Memory B cell (primary cell): ENCODE data around the gene MYLK.

Experiments
- ATAC-seq: fragments of 150-1000 bp; cut with Tn5 transposase; 2 replicates; pipeline ENCODE4 v1.10.0; 2021; ENCODE audit warnings: low read depth, mild to moderate bottlenecking, moderate library complexity
- DNase-seq, 2 donors: peaks; one replicate each; pipeline ENCODE4 v3.0.0; 2022; ENCODE audit warnings: low spot score in 2 of 2
- H3K27ac Mint-ChIP-seq: one replicate; pipeline ENCODE4 v1.8.0; 2022; ENCODE audit warnings: mild to moderate bottlenecking, moderate library complexity, mixed read lengths
- H3K27me3 Mint-ChIP-seq: one replicate; pipeline ENCODE4 v1.8.0; 2022; ENCODE audit warnings: mixed read lengths
- H3K36me3 Mint-ChIP-seq: one replicate; pipeline ENCODE4 v1.8.0; 2022; ENCODE audit warnings: mild to moderate bottlenecking, mixed read lengths
- H3K4me1 Mint-ChIP-seq: one replicate; pipeline ENCODE4 v1.8.0; 2022; ENCODE audit warnings: mixed read lengths
- H3K4me3 Mint-ChIP-seq: one replicate; pipeline ENCODE4 v1.8.0; 2022; ENCODE audit warnings: mild to moderate bottlenecking, moderate library complexity, mixed read lengths
- H3K9me3 Mint-ChIP-seq: one replicate; pipeline ENCODE4 v1.8.0; 2022; ENCODE audit warnings: mixed read lengths

Gene MYLK

DNA sequence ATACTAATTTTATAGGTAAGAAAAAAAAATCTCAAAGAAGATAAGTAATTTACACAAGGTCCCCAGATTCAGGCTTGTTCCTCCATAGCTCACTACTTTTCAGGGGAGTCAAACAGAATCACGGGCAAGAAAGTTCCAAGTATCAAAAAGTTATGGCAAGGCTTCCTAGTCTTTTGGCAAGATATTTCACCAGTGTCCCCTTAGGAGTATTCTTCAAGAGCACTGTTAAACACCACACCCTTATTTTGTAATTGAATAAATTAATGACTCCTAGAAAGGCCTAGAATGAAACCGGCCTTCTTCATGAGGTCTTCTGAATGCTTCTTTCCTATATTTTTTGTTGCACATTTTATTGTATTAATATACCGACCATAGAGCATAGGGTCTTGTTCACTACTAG lies 109.7 kb downstream of the MYLK start:
- H3K27me3 Mint-ChIP-seq: peaks cover 3% of the 10 kb centered on the region
- H3K4me3 Mint-ChIP-seq: no peak overlapping the region
- no peaks in the 10 kb centered on the region for H3K36me3 Mint-ChIP-seq
- H3K27ac Mint-ChIP-seq: no peak overlapping the region
- no peaks in the 10 kb centered on the region for H3K4me1 Mint-ChIP-seq
- ATAC-seq: no peak
- DNase-seq: no peak
- no peaks in the 10 kb centered on the region for H3K9me3 Mint-ChIP-seq

- peaks cover 3% of the 10 kb centered on the region for H3K27me3 Mint-ChIP-seq
- H3K4me3 Mint-ChIP-seq: no peak overlapping the region
- no peak for ATAC-seq
Observed at GRCh38 chr3:123773681-123774431, 110.3 kb downstream of the MYLK start.

GRCh38 chr3:123769356-123769743 lies 114.8 kb downstream of the MYLK start:
- DNase-seq (no peak), ATAC-seq (no peak)
- no peaks in the 10 kb centered on the region for H3K4me1 Mint-ChIP-seq
- H3K9me3 Mint-ChIP-seq: no peaks in the 10 kb centered on the region
- H3K36me3 Mint-ChIP-seq: no peaks in the 10 kb centered on the region
- H3K27ac Mint-ChIP-seq: no peak overlapping the region
- H3K27me3 Mint-ChIP-seq: peaks cover 13% of the 10 kb centered on the region
- no peak overlapping the region for H3K4me3 Mint-ChIP-seq

More at GRCh38 chr3:123773681-123774431, 110.3 kb downstream of the MYLK start:
- Mint-ChIP-seq H3K9me3 (no peaks in the 10 kb centered on the region), H3K36me3 (no peaks in the 10 kb centered on the region), H3K4me1 (no peaks in the 10 kb centered on the region), H3K27ac (no peak overlapping the region)
- no peak for DNase-seq

DNA sequence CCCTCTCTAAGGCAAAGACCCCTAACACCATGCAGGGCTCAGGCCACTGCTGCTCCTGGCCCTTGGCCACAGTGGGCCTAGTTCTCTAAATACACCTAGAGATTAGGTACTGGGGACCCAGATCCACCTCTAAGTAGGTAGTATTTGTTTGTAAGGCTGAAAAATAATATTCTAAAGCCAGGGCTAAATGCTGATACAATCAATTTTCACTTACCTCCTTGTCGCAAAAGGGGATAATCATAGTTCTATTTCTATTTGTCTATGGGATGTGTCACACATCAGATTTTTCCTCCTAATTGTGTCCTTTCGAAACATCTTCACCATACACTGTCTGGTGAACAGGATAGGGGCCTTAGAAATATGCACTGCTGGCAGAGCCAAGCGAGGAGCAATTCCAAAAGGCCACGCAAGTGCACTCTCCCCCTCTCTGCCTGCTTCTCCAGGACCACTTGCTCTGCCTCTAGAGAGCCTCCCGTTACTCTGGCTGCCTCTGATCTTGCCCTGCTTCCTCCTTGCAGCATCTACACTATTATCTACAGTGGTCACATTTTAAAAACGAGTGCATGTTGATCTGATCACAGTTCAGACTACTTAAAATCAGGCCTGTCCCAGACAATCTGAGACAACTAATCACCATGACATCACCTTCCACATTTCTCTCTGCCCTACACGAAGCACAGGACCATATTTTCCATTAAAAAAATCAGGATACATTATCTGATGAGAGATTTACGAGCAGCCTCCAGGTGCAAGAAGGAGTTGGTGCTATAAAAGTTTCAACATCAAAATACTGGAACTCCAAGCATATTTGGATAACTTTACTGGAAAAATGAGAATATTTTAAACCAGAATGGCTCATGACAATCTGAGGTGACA lies 115.4 kb downstream of the MYLK start:
- H3K4me3 Mint-ChIP-seq: no peak overlapping the region
- H3K27ac Mint-ChIP-seq: no peak overlapping the region

DNA sequence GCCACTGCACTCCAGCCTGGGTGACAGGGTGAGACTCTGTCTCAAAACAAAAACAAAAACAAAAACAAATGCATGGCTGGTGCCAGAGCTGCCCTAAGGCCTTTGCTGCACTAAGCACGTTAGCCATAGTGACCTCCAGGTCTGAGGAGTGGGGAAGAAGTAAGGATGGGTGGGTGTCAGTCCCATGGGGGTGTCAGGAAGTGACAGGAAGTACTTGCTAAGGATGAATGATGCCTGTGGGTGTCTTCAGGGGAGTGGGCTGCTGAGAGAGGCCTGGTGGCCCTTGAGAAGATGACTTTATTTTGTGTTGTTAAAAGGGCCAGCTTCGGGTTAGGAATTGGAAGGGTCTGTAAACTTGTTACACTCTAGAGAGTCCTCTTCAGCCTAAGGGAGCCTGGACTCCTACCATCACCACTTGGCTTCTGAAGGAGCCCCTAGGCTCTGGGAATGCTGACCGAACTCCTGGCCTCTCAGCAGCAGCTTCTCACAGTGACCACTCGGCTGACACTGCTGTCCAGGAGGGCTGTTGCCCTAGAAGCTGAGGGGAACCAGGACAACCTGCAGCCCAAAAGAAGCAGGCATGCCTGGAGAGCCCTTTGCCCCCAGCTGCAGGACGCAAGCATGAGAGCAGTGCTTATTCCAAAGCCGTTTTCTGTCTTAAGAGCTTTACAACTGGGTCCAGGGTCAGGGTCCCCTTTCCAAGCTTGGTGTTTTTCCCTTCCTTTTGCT lies 116.4 kb downstream of the MYLK start:
- no peak for ATAC-seq
- peaks cover 13% of the 10 kb centered on the region for H3K27me3 Mint-ChIP-seq

More for the DNA sequence above, 115.4 kb downstream of the MYLK start:
- ATAC-seq (no peak), DNase-seq (no peak)
- Mint-ChIP-seq H3K4me1 (no peaks in the 10 kb centered on the region), H3K9me3 (no peaks in the 10 kb centered on the region), H3K27me3 (peaks cover 13% of the 10 kb centered on the region), H3K36me3 (no peaks in the 10 kb centered on the region)

GRCh38 chr3:123767009-123767372 lies 117.1 kb downstream of the MYLK start:
- H3K27ac Mint-ChIP-seq: no peak overlapping the region
- H3K4me3 Mint-ChIP-seq: no peak overlapping the region
- no peaks in the 10 kb centered on the region for H3K9me3 Mint-ChIP-seq
- H3K4me1 Mint-ChIP-seq: no peaks in the 10 kb centered on the region
- DNase-seq: no peak
- ATAC-seq: no peak
- H3K36me3 Mint-ChIP-seq: no peaks in the 10 kb centered on the region
- H3K27me3 Mint-ChIP-seq: peaks cover 14% of the 10 kb centered on the region

More for the DNA sequence above, 116.4 kb downstream of the MYLK start:
- Mint-ChIP-seq H3K4me1 (no peaks in the 10 kb centered on the region), H3K27ac (no peak overlapping the region), H3K9me3 (no peaks in the 10 kb centered on the region), H3K36me3 (no peaks in the 10 kb centered on the region), H3K4me3 (no peak overlapping the region)
- no peak for DNase-seq

DNA sequence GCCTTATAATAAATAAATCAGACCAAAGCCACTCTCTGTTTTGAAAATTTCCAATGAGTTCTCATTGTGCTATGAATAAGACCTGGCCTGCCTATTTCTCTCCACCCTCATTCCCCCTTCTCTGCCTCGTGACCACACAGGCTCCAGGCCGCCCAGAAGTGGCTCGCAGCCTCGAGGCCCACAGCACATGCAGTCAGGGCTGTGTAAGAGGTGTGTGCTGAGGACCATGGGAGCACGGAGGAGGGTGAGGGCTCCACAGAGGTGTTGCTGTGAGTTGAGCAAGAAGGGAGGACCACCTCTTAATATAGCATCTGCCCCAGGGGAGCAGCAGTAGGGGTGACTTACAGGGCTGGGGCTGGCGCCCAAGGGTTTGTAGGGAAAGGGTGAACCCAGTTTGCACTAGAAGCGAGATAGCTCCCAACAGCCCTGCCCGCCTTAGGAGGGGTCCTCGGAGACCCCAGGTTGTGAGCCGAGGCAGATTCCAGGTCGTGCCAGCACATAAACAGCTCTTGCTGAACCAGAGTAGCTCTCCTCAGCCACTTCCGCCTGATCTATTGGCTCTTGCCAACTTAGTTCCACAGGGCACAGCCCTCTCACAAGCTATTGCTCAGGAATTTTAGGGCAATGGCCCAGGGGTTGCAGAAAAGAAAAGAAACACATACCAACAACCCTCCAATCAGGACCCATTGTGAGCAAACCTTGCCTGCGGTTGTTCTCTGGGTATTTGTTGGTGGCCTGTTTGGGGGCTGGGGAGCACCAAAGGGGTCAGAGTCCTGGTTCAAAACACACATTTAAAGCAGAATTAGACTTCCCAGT lies 117.7 kb downstream of the MYLK start:
- no peak for ATAC-seq
- H3K27ac Mint-ChIP-seq: no peak overlapping the region

GRCh38 chr3:123765475-123766128 lies 118.5 kb downstream of the MYLK start:
- no peak for DNase-seq
- no peak for ATAC-seq
- Mint-ChIP-seq H3K9me3 (no peaks in the 10 kb centered on the region), H3K27ac (no peak overlapping the region), H3K27me3 (peaks cover 15% of the 10 kb centered on the region), H3K4me1 (no peaks in the 10 kb centered on the region), H3K36me3 (no peaks in the 10 kb centered on the region), H3K4me3 (no peak overlapping the region)

More for the DNA sequence above, 117.7 kb downstream of the MYLK start:
- H3K4me3 Mint-ChIP-seq: no peak overlapping the region
- H3K4me1 Mint-ChIP-seq: no peaks in the 10 kb centered on the region
- no peaks in the 10 kb centered on the region for H3K9me3 Mint-ChIP-seq
- H3K27me3 Mint-ChIP-seq: peaks cover 15% of the 10 kb centered on the region
- H3K36me3 Mint-ChIP-seq: no peaks in the 10 kb centered on the region
- no peak for DNase-seq

GRCh38 chr3:123764647-123765046 lies 119.5 kb downstream of the MYLK start:
- H3K9me3 Mint-ChIP-seq: no peaks in the 10 kb centered on the region
- H3K27ac Mint-ChIP-seq: no peak overlapping the region
- H3K4me3 Mint-ChIP-seq: no peak overlapping the region
- no peaks in the 10 kb centered on the region for H3K36me3 Mint-ChIP-seq
- DNase-seq (no peak), ATAC-seq (no peak)
- H3K27me3 Mint-ChIP-seq: peaks cover 15% of the 10 kb centered on the region
- H3K4me1 Mint-ChIP-seq: no peaks in the 10 kb centered on the region

- H3K36me3 Mint-ChIP-seq: no peaks in the 10 kb centered on the region
- no peak overlapping the region for H3K4me3 Mint-ChIP-seq
- peaks cover 12% of the 10 kb centered on the region for H3K27me3 Mint-ChIP-seq
- no peak for ATAC-seq
- H3K9me3 Mint-ChIP-seq: no peaks in the 10 kb centered on the region
- no peak for DNase-seq
- H3K27ac Mint-ChIP-seq: no peak overlapping the region
- H3K4me1 Mint-ChIP-seq: peaks cover 7% of the 10 kb centered on the region
Observed at GRCh38 chr3:123762805-123763204, 121.3 kb downstream of the MYLK start.

GRCh38 chr3:123760817-123761216 lies 123.3 kb downstream of the MYLK start:
- Mint-ChIP-seq H3K27ac (no peak overlapping the region), H3K9me3 (no peaks in the 10 kb centered on the region), H3K4me1 (peaks cover 11% of the 10 kb centered on the region), H3K27me3 (peaks cover 9% of the 10 kb centered on the region), H3K36me3 (no peaks in the 10 kb centered on the region), H3K4me3 (no peak overlapping the region)
- DNase-seq (no peak), ATAC-seq (no peak)

GRCh38 chr3:123759871-123760270 lies 124.3 kb downstream of the MYLK start:
- H3K9me3 Mint-ChIP-seq: no peaks in the 10 kb centered on the region
- peaks cover 11% of the 10 kb centered on the region for H3K4me1 Mint-ChIP-seq
- no peak for ATAC-seq
- H3K4me3 Mint-ChIP-seq: no peak overlapping the region
- H3K27me3 Mint-ChIP-seq: peaks cover 5% of the 10 kb centered on the region
- no peak overlapping the region for H3K27ac Mint-ChIP-seq
- no peaks in the 10 kb centered on the region for H3K36me3 Mint-ChIP-seq
- DNase-seq: no peak

GRCh38 chr3:123759311-123759710 lies 124.8 kb downstream of the MYLK start:
- ATAC-seq (no peak), DNase-seq (no peak)
- Mint-ChIP-seq H3K4me1 (peaks cover 11% of the 10 kb centered on the region), H3K27ac (no peak overlapping the region), H3K36me3 (no peaks in the 10 kb centered on the region), H3K4me3 (no peak overlapping the region), H3K27me3 (peaks cover 3% of the 10 kb centered on the region), H3K9me3 (no peaks in the 10 kb centered on the region)
